ENCODE data around the gene FOXD2. TPM values are rescaled to one million over a fixed set of nuclear protein-coding genes. Genes with fewer than 3 reads are reported as not detected.

FOXD2 gene
- total and polyA plus RNA-seq, 2 experiments from 2014 or later = 1.0 to 1.6 TPM

DNA sequence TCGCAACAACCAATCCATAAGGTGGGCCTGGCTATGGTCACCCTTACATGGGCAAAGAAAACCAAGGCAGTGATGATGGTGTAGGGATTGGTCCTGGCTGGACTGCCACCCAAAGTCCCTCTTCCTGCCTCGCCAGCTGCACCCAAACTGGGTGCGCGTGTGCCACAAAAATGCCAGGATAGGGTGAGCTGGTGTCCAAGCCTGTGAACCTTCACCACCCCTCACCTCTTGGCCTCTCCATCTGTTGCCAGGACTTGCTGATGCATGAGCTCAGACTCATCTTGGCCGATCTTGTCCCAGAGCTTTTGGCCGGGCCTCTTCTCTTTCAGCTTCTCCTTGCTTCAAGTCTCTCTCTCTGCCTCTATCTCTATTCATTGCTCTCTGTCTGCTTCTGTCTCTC is 41.8 kb downstream of the FOXD2 start:
- H3K27me3 ChIP-seq = peaks cover 10% of the 10 kb centered on the region
- TF ChIP-seq EZH2phosphoT487 (IDR thresholded peaks at IDR 0.05; ENCODE audit: low read depth, severe bottlenecking, unreplicated experiment) (no peak), EZH2 (IDR thresholded peaks at IDR 0.05; ENCODE audit: borderline replicate concordance) (no peak)
- TF ChIP-seq, protein P1, sequence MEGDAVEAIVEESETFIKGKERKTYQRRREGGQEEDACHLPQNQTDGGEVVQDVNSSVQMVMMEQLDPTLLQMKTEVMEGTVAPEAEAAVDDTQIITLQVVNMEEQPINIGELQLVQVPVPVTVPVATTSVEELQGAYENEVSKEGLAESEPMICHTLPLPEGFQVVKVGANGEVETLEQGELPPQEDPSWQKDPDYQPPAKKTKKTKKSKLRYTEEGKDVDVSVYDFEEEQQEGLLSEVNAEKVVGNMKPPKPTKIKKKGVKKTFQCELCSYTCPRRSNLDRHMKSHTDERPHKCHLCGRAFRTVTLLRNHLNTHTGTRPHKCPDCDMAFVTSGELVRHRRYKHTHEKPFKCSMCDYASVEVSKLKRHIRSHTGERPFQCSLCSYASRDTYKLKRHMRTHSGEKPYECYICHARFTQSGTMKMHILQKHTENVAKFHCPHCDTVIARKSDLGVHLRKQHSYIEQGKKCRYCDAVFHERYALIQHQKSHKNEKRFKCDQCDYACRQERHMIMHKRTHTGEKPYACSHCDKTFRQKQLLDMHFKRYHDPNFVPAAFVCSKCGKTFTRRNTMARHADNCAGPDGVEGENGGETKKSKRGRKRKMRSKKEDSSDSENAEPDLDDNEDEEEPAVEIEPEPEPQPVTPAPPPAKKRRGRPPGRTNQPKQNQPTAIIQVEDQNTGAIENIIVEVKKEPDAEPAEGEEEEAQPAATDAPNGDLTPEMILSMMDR (IDR thresholded peaks at IDR 0.05; ENCODE audit: poor library complexity) = no peak
- no peak overlapping the region for H3K4me2 ChIP-seq
- no peak overlapping the region for H2AFZ ChIP-seq
- peaks cover 12% of the 10 kb centered on the region for H3K4me1 ChIP-seq (ENCODE audit: insufficient read depth)
- H3K9me2 ChIP-seq (replicated peaks; ENCODE audit: insufficient read depth) = no peaks in the 10 kb centered on the region
- DNase-seq (ENCODE audit: low spot score) = no peak
- H3K9me3 ChIP-seq (ENCODE audit: low read depth) = no peaks in the 10 kb centered on the region
- no peaks in the 10 kb centered on the region for H3K79me2 ChIP-seq
- H4K20me1 ChIP-seq (ENCODE audit: insufficient read depth, poor library complexity, severe bottlenecking) = no peaks in the 10 kb centered on the region
- H3K36me3 ChIP-seq (replicated peaks; ENCODE audit: insufficient read depth, low read depth) = no peaks in the 10 kb centered on the region
- 88% methylated on average over 6 of the region's 6 CpGs for WGBS (ENCODE audit: low lambda C conversion rate, missing lambda C conversion rate)
- no peak overlapping the region for H3K27ac ChIP-seq
- no peak overlapping the region for H3K4me3 ChIP-seq

DNA sequence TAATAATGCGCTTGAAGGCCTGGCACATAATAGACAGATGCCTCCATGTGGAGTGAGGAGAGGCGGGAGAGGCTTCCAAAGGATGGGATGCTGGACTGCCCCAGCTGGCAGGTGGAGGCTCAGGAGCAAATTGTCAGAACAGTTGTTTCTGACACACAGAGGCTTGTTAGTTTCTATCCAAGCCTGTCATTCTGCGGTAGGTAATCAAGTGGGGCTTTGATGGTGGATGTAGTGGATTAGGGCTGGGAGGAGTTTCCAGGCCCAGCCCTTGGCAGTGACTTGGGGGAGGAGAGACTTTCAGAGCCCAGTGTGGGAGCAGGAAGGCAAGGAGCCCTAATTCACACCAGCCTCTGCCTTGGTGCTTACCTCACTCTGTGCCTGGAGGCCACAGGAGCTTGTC is 44.1 kb downstream of the FOXD2 start:
- TF ChIP-seq, protein P1 (IDR thresholded peaks at IDR 0.05; ENCODE audit: poor library complexity) = no peak
- TF ChIP-seq EZH2 (IDR thresholded peaks at IDR 0.05; ENCODE audit: borderline replicate concordance) (no peak), EZH2phosphoT487 (IDR thresholded peaks at IDR 0.05; ENCODE audit: low read depth, severe bottlenecking, unreplicated experiment) (no peak)
- no peak for DNase-seq (ENCODE audit: low spot score)
- peaks cover 10% of the 10 kb centered on the region for H3K27me3 ChIP-seq

DNA sequence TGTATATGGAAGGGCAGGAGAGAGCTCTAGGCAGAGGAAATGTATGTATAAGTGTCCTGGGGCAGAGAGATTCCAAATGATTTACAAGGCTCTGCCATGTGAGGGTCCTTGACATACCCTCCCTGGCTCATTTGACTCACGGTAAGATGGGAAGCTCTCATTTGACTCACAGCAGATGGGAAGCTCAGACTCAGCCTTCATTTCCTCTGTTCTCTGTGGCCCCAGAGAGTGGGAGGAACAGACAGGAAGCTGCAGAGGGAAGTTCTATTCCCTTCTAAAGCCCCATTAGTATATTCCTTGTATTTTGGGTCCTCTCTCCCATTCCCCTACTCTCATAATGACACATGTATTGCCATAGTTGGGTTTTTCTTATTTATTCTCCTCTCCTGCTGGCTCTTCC is 44.9 kb downstream of the FOXD2 start:
- H3K36me3 ChIP-seq (replicated peaks; ENCODE audit: insufficient read depth, low read depth) = no peaks in the 10 kb centered on the region
- H3K9me3 ChIP-seq (ENCODE audit: low read depth) = no peaks in the 10 kb centered on the region
- no peak overlapping the region for H3K4me2 ChIP-seq
- WGBS (ENCODE audit: low lambda C conversion rate, missing lambda C conversion rate) = 90% methylated on average over 1 of the region's 1 CpG
- no peak for DNase-seq (ENCODE audit: low spot score)
- H2AFZ ChIP-seq = no peak overlapping the region
- H3K79me2 ChIP-seq = no peaks in the 10 kb centered on the region
- H3K4me1 ChIP-seq (ENCODE audit: insufficient read depth) = peaks cover 12% of the 10 kb centered on the region
- H3K27ac ChIP-seq = no peak overlapping the region
- no peaks in the 10 kb centered on the region for H4K20me1 ChIP-seq (ENCODE audit: insufficient read depth, poor library complexity, severe bottlenecking)
- peaks cover 10% of the 10 kb centered on the region for H3K27me3 ChIP-seq
- no peaks in the 10 kb centered on the region for H3K9me2 ChIP-seq (replicated peaks; ENCODE audit: insufficient read depth)
- TF ChIP-seq EZH2phosphoT487 (IDR thresholded peaks at IDR 0.05; ENCODE audit: low read depth, severe bottlenecking, unreplicated experiment) (no peak), EZH2 (IDR thresholded peaks at IDR 0.05; ENCODE audit: borderline replicate concordance) (no peak)
- TF ChIP-seq, protein P1 (IDR thresholded peaks at IDR 0.05; ENCODE audit: poor library complexity) = no peak
- no peak overlapping the region for H3K4me3 ChIP-seq

More for the DNA sequence above, 44.1 kb downstream of the FOXD2 start:
- Histone ChIP-seq H3K4me2 (no peak overlapping the region), H3K9me3 (ENCODE audit: low read depth) (no peaks in the 10 kb centered on the region), H3K4me1 (ENCODE audit: insufficient read depth) (peaks cover 12% of the 10 kb centered on the region), H4K20me1 (ENCODE audit: insufficient read depth, poor library complexity, severe bottlenecking) (no peaks in the 10 kb centered on the region), H2AFZ (no peak overlapping the region), H3K36me3 (replicated peaks; ENCODE audit: insufficient read depth, low read depth) (no peaks in the 10 kb centered on the region), H3K4me3 (no peak overlapping the region), H3K27ac (no peak overlapping the region), H3K79me2 (no peaks in the 10 kb centered on the region), H3K9me2 (replicated peaks; ENCODE audit: insufficient read depth) (no peaks in the 10 kb centered on the region)
- WGBS (ENCODE audit: low lambda C conversion rate, missing lambda C conversion rate) = 82% methylated on average over 3 of the region's 3 CpGs

DNA sequence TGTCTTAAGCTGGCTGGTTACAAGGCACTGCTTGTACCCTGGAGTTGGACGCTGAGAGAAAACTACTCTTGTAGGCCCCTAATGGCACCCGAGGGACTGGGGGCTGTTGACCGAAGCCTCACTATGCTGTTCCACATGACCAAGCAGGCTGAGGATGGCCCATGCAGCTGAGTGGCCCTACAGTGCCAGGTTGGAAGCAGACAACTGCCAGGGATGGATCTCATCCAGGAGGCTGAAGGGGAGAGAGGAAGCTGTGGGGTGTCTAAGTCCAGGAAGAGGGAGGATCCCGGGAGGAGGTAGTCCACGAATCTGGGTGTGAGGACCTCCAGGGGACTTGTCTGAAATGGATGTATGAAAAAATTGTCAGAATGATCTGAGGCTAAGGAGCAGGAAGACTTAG is 45.8 kb downstream of the FOXD2 start:
- Histone ChIP-seq H4K20me1 (ENCODE audit: insufficient read depth, poor library complexity, severe bottlenecking) (no peaks in the 10 kb centered on the region), H3K36me3 (replicated peaks; ENCODE audit: insufficient read depth, low read depth) (no peaks in the 10 kb centered on the region), H3K27me3 (peaks cover 12% of the 10 kb centered on the region), H3K4me2 (no peak overlapping the region), H2AFZ (no peak overlapping the region), H3K4me1 (ENCODE audit: insufficient read depth) (peaks cover 3% of the 10 kb centered on the region), H3K79me2 (no peaks in the 10 kb centered on the region), H3K27ac (no peak overlapping the region), H3K9me2 (replicated peaks; ENCODE audit: insufficient read depth) (no peaks in the 10 kb centered on the region), H3K4me3 (no peak overlapping the region), H3K9me3 (ENCODE audit: low read depth) (no peaks in the 10 kb centered on the region)
- no peak for DNase-seq (ENCODE audit: low spot score)
- no peak for TF ChIP-seq EZH2phosphoT487 (IDR thresholded peaks at IDR 0.05; ENCODE audit: low read depth, severe bottlenecking, unreplicated experiment)
- TF ChIP-seq, protein P1 (IDR thresholded peaks at IDR 0.05; ENCODE audit: poor library complexity) = no peak
- TF ChIP-seq EZH2 (IDR thresholded peaks at IDR 0.05; ENCODE audit: borderline replicate concordance) = no peak
- 97% methylated on average over 5 of the region's 5 CpGs for WGBS (ENCODE audit: low lambda C conversion rate, missing lambda C conversion rate)
